HG03354 (cell line): ENCODE data around the gene CIB4.
"Not testable (repeated sequence)": the region's sequence is repeated elsewhere in the genome, so short reads cannot be mapped to it uniquely, and the experiment has no call there.

Experiments
- ATAC-seq: cut with Tn5 transposase; IDR thresholded peaks from one replicate; pipeline ENCODE4 v1.9.1; 2021; ENCODE audit warnings: mild to moderate bottlenecking; ENCODE audit not compliant: unreplicated experiment, poor library complexity, severe bottlenecking

CIB4 gene

GRCh38 chr2:26575836-26576564 lies 65.2 kb downstream of the CIB4 start:
- ATAC-seq = no peak

- ATAC-seq = no peak
Measured at GRCh38 chr2:26574900-26575560, 66.1 kb downstream of the CIB4 start.

- ATAC-seq = no peak
Measured at GRCh38 chr2:26574066-26574899, 66.9 kb downstream of the CIB4 start.

GRCh38 chr2:26573241-26573925 lies 67.8 kb downstream of the CIB4 start:
- ATAC-seq = no peak

- ATAC-seq = no peak
Measured at GRCh38 chr2:26572591-26572990, 68.6 kb downstream of the CIB4 start.

GRCh38 chr2:26571316-26571715 lies 69.8 kb downstream of the CIB4 start:
- ATAC-seq = no peak

GRCh38 chr2:26570083-26570430 lies 71.1 kb downstream of the CIB4 start:
- ATAC-seq = no peak

- ATAC-seq = no peak
Measured at GRCh38 chr2:26569216-26570082, 71.7 kb downstream of the CIB4 start.

GRCh38 chr2:26568076-26568890 lies 72.9 kb downstream of the CIB4 start:
- ATAC-seq = no peak

GRCh38 chr2:26567534-26567933 lies 73.6 kb downstream of the CIB4 start:
- no peak for ATAC-seq

- not testable (repeated sequence) for ATAC-seq
Measured at GRCh38 chr2:26566731-26567130, 74.4 kb downstream of the CIB4 start.

GRCh38 chr2:26566081-26566375 lies 75.1 kb downstream of the CIB4 start:
- ATAC-seq = no peak

GRCh38 chr2:26564121-26564644 lies 77.0 kb downstream of the CIB4 start:
- ATAC-seq = no peak

GRCh38 chr2:26563686-26564085 lies 77.5 kb downstream of the CIB4 start:
- no peak for ATAC-seq

GRCh38 chr2:26562811-26563645 lies 78.1 kb downstream of the CIB4 start:
- no peak for ATAC-seq

- ATAC-seq = peak; percentile 67
Measured at GRCh38 chr2:26561918-26562810, 79.0 kb downstream of the CIB4 start.

- no peak for ATAC-seq
Measured at GRCh38 chr2:26561376-26561775, 79.8 kb downstream of the CIB4 start.
